AG09309 (cell line): ENCODE results near the gene TMEM245.
"Not testable (repeated sequence)": the region's sequence is repeated elsewhere in the genome, so short reads cannot be mapped to it uniquely, and the experiment has no call there.

ENCODE experiments used
- DNase-seq: peaks from one replicate; pipeline ENCODE4 v3.0.0-alpha.2; 2010; ENCODE audit warnings: low read depth
- H3K4me3 ChIP-seq: 2 replicates; pipeline ENCODE4 v1.5.1; 2011; ENCODE audit warnings: mild to moderate bottlenecking, low read depth, low read length, moderate library complexity; ENCODE audit not compliant: control insufficient read depth
- CTCF ChIP-seq: IDR thresholded peaks from 2 replicates; pipeline ENCODE4 v1.5.1; 2011; ENCODE audit warnings: mild to moderate bottlenecking, low read depth, low read length, inconsistent platforms; ENCODE audit not compliant: insufficient read depth, control insufficient read depth; ENCODE audit errors: missing control alignments

The TMEM245 gene

DNA sequence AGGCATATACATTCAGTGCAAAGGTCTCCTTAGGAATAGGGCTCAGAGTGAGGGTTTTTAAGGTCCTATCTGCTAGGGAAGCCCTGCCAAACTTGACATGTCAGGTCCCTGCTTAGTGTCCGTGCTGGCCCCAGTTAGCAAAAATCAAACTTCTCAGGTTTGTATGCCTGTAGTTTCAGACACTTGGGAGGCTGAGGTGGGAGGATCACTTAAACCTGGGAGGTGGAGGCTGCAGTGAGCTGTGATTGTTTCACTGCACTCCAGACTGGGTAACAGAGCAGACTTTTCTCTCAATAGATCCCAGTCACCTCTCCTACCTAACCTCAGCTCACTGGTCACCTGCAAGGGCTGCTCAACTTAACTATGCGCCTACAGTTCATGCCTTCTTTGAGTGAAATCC, 18.7 kb upstream of the TMEM245 start:
- no peak for DNase-seq
- no peak for TF ChIP-seq CTCF
- no peak overlapping the region for H3K4me3 ChIP-seq

DNA sequence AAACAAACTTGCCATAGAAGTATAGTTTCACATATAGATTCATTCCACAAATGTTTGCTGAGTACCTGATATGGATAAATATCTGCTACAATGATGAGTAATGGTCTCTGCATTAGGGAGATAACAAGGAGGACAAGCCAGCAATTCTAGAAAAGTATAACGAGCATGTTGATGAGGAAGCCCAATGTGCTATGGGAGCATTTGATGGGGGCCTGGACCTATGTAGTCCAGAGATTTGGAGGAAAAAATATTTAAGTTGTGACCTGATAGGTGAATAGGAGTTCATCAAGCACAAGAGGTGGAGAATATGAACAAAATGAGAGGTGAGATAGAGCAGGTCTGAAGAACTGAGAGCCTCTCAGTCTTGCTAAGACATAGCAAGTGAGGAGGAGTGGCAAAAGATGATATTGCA, 14.4 kb upstream of the TMEM245 start:
- no peak overlapping the region for H3K4me3 ChIP-seq
- TF ChIP-seq CTCF = no peak
- DNase-seq = no peak

- H3K4me3 ChIP-seq = no peak overlapping the region
- no peak for TF ChIP-seq CTCF
- DNase-seq = no peak
These were observed 13.8 kb upstream of the TMEM245 start for GRCh38 chr9:109133533-109133932.

GRCh38 chr9:109132567-109133021, 12.8 kb upstream of the TMEM245 start:
- H3K4me3 ChIP-seq = no peak overlapping the region
- DNase-seq = no peak
- no peak for TF ChIP-seq CTCF

DNA sequence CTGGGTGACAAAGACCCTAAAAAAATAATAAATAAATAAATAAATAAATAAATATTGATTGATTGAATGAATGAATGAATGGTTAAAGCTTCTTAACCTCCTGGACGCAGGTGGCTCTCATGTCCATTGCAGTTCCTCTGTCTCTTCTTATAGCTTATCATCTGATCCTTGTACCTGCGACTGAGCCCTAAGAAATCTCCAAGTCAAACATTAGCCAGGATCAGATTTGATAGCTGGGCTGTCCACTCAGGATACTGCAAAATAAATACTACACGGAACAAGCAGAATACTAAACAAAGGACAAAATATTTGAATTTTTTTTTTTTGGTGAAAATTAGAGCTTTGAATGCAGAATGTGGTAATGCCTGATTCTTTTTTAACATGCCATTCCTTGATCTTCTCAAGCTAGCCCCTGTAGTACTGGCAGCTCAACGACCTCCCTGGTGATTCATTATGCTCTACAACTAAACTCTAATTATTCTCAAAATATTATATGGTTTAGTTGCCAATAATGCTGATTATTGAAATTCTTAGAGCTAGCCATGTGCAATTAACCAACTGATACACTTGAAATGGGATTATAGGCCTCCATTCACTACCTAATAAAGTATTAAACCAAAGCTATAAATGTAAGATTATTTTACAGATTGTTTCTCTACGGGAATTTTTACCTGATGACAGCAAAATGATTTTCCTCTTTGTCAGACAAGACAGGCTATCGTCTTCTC, 9.9 kb upstream of the TMEM245 start:
- no peak for DNase-seq
- no peak for TF ChIP-seq CTCF
- H3K4me3 ChIP-seq = no peak overlapping the region

GRCh38 chr9:109126671-109127070, 6.9 kb upstream of the TMEM245 start:
- not testable (repeated sequence) for H3K4me3 ChIP-seq, DNase-seq

DNA sequence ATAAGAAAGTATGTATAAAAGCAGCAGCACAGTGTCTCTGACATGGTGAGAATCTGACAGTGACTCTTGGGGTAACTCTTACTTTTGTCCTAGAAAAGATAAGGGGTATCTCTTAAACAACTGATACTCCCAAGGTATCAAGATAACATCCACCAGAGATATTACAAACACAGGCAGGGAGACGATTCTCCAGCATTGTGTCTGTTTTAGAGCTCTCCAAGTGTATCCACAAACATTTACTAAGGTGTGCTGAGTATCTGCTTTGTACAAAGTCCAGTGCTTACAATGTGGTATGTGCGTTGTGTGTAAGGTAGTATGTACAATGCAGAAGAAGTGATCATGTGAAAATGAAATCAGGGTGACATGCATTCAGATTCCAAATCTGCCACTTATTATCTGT, 4.4 kb upstream of the TMEM245 start:
- DNase-seq = no peak
- no peak overlapping the region for H3K4me3 ChIP-seq
- TF ChIP-seq CTCF = no peak
